SIG-M5 treated with dmso at 0.1 percent for 504 hours (cell line): ENCODE results near the gene UNC5C.

Experiments used
- DNase-seq: peaks from one replicate; lab custom pipeline; 2025; ENCODE audit not compliant: unreplicated experiment; lab: John Stamatoyannopoulos, UW

The UNC5C gene

GRCh38 chr4:95522682-95523530 lies 25.9 kb downstream of the UNC5C start:
- no peak for DNase-seq

GRCh38 chr4:95517576-95518345 lies 31.0 kb downstream of the UNC5C start:
- DNase-seq: no peak

GRCh38 chr4:95516528-95517017 lies 32.2 kb downstream of the UNC5C start:
- no peak for DNase-seq

GRCh38 chr4:95515589-95515988 lies 33.2 kb downstream of the UNC5C start:
- DNase-seq: no peak

GRCh38 chr4:95513022-95513421 lies 35.8 kb downstream of the UNC5C start:
- DNase-seq: no peak

- no peak for DNase-seq
Measured at GRCh38 chr4:95511477-95511876, 37.3 kb downstream of the UNC5C start.

- DNase-seq: no peak
Measured at GRCh38 chr4:95510877-95511276, 37.9 kb downstream of the UNC5C start.

- no peak for DNase-seq
Measured at GRCh38 chr4:95510145-95510544, 38.6 kb downstream of the UNC5C start.

GRCh38 chr4:95508421-95508820 lies 40.4 kb downstream of the UNC5C start:
- DNase-seq: no peak

- no peak for DNase-seq
Measured at GRCh38 chr4:95507561-95507960, 41.2 kb downstream of the UNC5C start.

- DNase-seq: no peak
Measured at GRCh38 chr4:95507147-95507546, 41.6 kb downstream of the UNC5C start.

GRCh38 chr4:95506264-95506663 lies 42.5 kb downstream of the UNC5C start:
- DNase-seq: no peak

- no peak for DNase-seq
Measured at GRCh38 chr4:95505799-95506198, 43.0 kb downstream of the UNC5C start.

- no peak for DNase-seq
Measured at GRCh38 chr4:95505151-95505550, 43.6 kb downstream of the UNC5C start.

GRCh38 chr4:95504501-95504900 lies 44.3 kb downstream of the UNC5C start:
- no peak for DNase-seq

GRCh38 chr4:95500361-95500760 lies 48.4 kb downstream of the UNC5C start:
- DNase-seq: no peak

GRCh38 chr4:95499291-95499696 lies 49.5 kb downstream of the UNC5C start:
- DNase-seq: no peak

GRCh38 chr4:95494186-95494585 lies 54.6 kb downstream of the UNC5C start:
- DNase-seq: no peak

GRCh38 chr4:95478679-95479078 lies 70.1 kb downstream of the UNC5C start:
- DNase-seq: no peak

- no peak for DNase-seq
Measured at GRCh38 chr4:95476121-95476520, 72.7 kb downstream of the UNC5C start.

- DNase-seq: no peak
Measured at GRCh38 chr4:95472534-95472933, 76.2 kb downstream of the UNC5C start.

GRCh38 chr4:95470622-95471021 lies 78.2 kb downstream of the UNC5C start:
- no peak for DNase-seq
